Naive thymus-derived CD8-positive, alpha-beta T cell (primary cell): Measurements from ENCODE around the gene SAP25. TPM values are rescaled to one million over a fixed set of nuclear protein-coding genes. Genes with fewer than 3 reads are reported as not detected.

Experiments
- ATAC-seq, 2 donors: fragments of 150-1000 bp; cut with Tn5 transposase in 1 of 2; sonication (Bioruptor Pico), chemical (Tn5 transposase) in 1 of 2; 1 replicate in 1 of 2; 2 replicates in 1 of 2; pipeline ENCODE4 v1.10.0; 2021; ENCODE audit warnings: mild to moderate bottlenecking in 2 of 2, moderate library complexity in 2 of 2
- POLR2A ChIA-PET: fragments of 350-600 bp; sonication (Branson Sonifier 250); formaldehyde crosslinking; loops from one replicate; lab custom pipeline; 2021; ENCODE audit warnings: antibody characterized with exemption; lab: Charles Lee
- DNase-seq, 10 donors: peaks; one replicate each; pipeline versions ENCODE4 v3.0.0 to v3.0.0-alpha.2; 2020 to 2022
- H3K27ac Mint-ChIP-seq, 10 donors: one replicate each; pipeline ENCODE4 v1.8.0; 2020 to 2022; ENCODE audit warnings: mild to moderate bottlenecking in 10 of 10, mixed read lengths in 10 of 10, moderate library complexity in 4 of 10, inconsistent platforms in 1 of 10
- H3K27me3 Mint-ChIP-seq, 5 donors: one replicate each; pipeline ENCODE4 v1.8.0; 2021 to 2022; ENCODE audit warnings: mixed read lengths in 5 of 5
- H3K36me3 Mint-ChIP-seq, 3 donors: one replicate each; pipeline ENCODE4 v1.8.0; 2020 to 2022; ENCODE audit warnings: mixed read lengths in 3 of 3, mild to moderate bottlenecking in 2 of 3, inconsistent platforms in 1 of 3
- H3K4me1 Mint-ChIP-seq, 4 donors: one replicate each; pipeline ENCODE4 v1.8.0; 2021 to 2022; ENCODE audit warnings: mixed read lengths in 4 of 4
- H3K4me3 Mint-ChIP-seq, 10 donors: one replicate each; pipeline ENCODE4 v1.8.0; 2020 to 2022; ENCODE audit warnings: mild to moderate bottlenecking in 10 of 10, mixed read lengths in 10 of 10, moderate library complexity in 6 of 10, inconsistent platforms in 1 of 10
- H3K9me3 Mint-ChIP-seq, 9 donors: one replicate each; pipeline ENCODE4 v1.8.0; 2020 to 2022; ENCODE audit warnings: mixed read lengths in 9 of 9, mild to moderate bottlenecking in 3 of 9, inconsistent platforms in 1 of 9, moderate library complexity in 1 of 9
- polyA plus RNA-seq, 3 donors: library from polyadenylated mRNA; unstranded; fragments of 300-500 nt; fragmentation: Illumina TruSeq; gene quantifications; one replicate each; pipeline ENCODE4 v1.2.3, GENCODE V29; 2021
- total RNA-seq, 8 experiments: library from RNA in 2 of 8; stranded (reverse) in 2 of 8; gene quantifications; one replicate each; pipeline ENCODE4 v1.2.3 and lab custom pipeline; 2021 to 2026

SAP25 gene
- total and polyA plus RNA-seq, 5 experiments from 2014 or later, result 0.42 to 118 (median 102) TPM; not detected in 2

DNA sequence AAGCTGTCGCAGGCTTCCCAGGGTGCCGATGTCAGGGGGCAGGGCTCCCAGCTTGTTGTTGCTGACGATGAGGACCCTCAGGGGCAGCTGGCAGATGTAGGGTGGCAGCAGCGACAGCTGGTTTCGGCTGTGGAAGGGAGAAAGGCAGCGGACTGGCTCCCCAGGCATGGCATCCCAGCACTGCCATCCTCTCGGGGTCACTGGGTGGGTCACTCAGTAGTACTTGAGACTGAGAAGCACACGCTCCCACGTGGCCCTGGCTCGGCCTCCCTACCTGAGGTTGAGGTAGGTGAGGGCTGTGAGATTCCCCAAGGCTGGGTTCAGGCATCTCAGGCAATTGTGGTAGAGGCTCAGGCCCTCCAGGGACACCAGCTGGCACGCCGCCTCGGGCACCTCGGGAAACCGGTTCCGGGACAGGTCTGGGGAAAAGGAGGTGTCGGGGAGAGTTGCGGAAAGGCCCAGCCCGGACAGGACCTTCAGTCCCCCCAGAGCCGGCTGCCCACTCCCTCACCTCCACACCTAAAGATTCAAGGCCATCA, 8.4 kb upstream of the SAP25 start:
- Mint-ChIP-seq H3K27ac (peak overlapping the region in 7 of 10 donors; percentile 81 to 99 (median 97)), H3K9me3 (no peaks in the 10 kb centered on the region), H3K36me3 (peaks cover 4 to 16% (median 9%) of the 10 kb centered on the region in 3 donors), H3K4me1 (peaks cover 21 to 35% (median 29%) of the 10 kb centered on the region in 4 donors), H3K27me3 (peaks cover 0 to 3% (median 0%) of the 10 kb centered on the region in 5 donors), H3K4me3 (peak overlapping the region; percentile 41 to 100 (median 97))
- POLR2A ChIA-PET, result interaction anchor here (0.8 to 9.8 kb wide), 7 partner anchors 9 to 153 kb away, joined by 3 to 333 read pairs (median 8); partner anchors contain the start of genes GNB2, MOSPD3, SAP25 and ZCWPW1
- ATAC-seq (no peak), DNase-seq (no peak)

DNA sequence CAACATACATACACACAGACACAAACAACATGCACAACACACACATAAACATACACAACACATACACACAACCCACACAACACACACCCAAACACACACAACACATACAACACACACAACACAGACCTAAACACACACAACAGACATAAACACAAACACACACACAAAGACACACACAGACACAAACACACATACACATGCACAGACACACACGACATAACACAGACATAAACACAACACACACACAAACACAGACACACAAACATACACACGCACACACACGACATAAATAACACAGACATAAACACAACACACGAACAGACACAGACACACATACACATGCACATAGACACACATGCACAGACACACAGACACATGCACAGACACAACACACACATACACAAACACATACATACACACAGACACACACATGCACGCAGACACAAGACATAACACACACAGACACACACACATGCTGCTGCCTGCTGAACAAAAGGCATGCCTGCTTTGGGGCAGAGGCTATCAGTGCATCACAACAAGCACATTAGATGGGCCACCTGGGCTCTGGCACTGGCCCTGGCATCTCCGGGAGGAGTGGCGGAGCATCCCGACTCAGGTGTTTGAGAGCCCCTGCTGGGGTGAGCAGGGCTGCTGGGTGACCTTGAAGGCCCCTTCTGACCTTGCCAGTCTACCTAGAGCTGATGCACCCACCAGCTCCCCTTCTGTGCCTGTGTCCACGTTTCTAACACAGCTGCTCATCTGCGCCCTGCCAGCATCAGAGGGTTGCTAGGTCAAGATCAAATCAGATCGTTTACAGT, 7.0 kb upstream of the SAP25 start:
- H3K36me3 Mint-ChIP-seq, result peaks cover 4 to 29% (median 10%) of the 10 kb centered on the region in 3 donors
- peak overlapping the region in 1 of 10 donors; percentile 97 for H3K4me3 Mint-ChIP-seq
- ATAC-seq, result no peak
- H3K9me3 Mint-ChIP-seq, result no peaks in the 10 kb centered on the region
- no peak for DNase-seq
- POLR2A ChIA-PET, result interaction anchor here (1.4 to 9.8 kb wide), 4 partner anchors 12 to 152 kb away, joined by 3 to 333 read pairs (median 54); partner anchors contain the start of genes GNB2, SAP25 and ZCWPW1
- H3K4me1 Mint-ChIP-seq, result peaks cover 19 to 38% (median 30%) of the 10 kb centered on the region in 4 donors
- no peaks in the 10 kb centered on the region for H3K27me3 Mint-ChIP-seq
- no peak overlapping the region for H3K27ac Mint-ChIP-seq

DNA sequence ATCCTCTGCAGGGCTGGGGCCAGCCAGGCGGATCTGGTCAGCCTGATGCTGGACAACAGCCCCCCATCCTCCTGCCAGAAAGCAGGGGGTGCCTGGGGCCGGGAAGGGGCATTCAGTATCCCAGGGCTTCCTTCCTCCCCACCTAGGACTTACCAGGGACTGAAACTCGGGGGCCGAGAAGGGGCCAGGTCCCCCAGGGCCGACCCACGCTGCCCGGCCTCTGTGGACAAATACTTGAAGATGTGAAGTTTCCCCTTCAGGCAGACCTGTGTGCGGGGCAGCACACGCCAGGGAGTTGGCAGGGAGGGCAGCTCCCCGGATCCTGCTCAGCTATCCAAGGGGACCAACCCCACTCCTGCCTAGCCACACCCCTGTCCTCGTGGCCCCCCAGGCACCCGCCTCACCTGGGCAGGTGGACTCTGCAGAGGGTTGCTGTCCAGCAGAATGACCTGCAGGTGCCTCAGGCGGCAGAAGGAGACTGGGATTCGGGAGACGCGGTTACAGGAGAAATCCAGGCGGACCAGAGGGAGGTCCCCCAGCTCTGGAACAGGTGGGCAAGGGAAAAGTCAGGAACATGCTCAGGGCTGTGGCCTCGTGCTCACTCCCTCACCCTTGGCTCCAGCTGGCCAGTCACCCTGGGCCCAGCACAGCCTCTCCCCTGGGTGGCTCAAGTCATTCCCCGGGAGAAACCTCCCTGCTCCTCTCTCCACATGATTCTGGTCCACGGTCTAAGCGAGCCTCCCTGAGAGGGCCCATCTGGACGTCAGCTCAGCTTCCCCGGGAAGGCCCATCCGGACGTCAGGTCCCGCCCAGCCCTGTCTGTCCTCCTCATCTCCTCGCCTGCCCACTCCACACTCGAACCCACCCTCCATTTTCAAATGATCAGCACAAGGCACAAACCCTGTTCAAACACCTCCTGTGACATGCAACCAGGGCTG, 4.8 kb upstream of the SAP25 start:
- H3K9me3 Mint-ChIP-seq, result no peaks in the 10 kb centered on the region
- peak overlapping the region in 4 of 10 donors; percentile 41 to 65 (median 52) for H3K27ac Mint-ChIP-seq
- POLR2A ChIA-PET, result interaction anchor here (0.7 to 3.4 kb wide), 6 partner anchors 7 to 104 kb away, joined by 3 to 30 read pairs (median 4); partner anchors contain the start of genes FBXO24 and LRCH4
- H3K27me3 Mint-ChIP-seq, result no peaks in the 10 kb centered on the region
- peaks cover 7 to 31% (median 19%) of the 10 kb centered on the region in 4 donors for H3K4me1 Mint-ChIP-seq
- H3K4me3 Mint-ChIP-seq, result no peak overlapping the region
- H3K36me3 Mint-ChIP-seq, result peaks cover 0 to 42% (median 10%) of the 10 kb centered on the region in 3 donors
- ATAC-seq (no peak), DNase-seq (no peak)

DNA sequence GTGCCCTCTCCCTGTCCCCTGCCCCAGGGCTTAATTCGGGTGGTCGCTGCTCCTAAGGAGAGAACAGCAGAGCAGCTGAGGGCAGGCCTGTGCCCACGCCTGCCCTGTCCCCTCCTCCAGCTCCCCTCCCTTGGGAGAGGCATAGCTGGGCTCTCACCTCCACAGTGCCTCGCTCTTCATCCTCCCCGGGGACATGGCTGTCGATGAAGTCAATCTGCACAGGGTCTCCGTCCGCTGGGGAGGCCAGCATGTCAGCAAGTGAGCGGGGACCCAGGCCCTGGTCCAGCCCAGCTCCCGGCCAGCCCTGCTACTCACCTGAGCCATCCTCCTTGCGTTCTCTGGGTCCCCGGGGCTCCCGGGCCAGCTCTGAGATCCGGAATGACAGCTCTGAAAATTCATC, 3.8 kb upstream of the SAP25 start:
- Mint-ChIP-seq H3K4me3 (no peak overlapping the region), H3K27me3 (no peaks in the 10 kb centered on the region), H3K4me1 (peaks cover 3 to 25% (median 12%) of the 10 kb centered on the region in 4 donors), H3K27ac (no peak overlapping the region), H3K36me3 (peaks cover 0 to 47% (median 10%) of the 10 kb centered on the region in 3 donors), H3K9me3 (no peaks in the 10 kb centered on the region)
- DNase-seq (no peak), ATAC-seq (no peak)
- POLR2A ChIA-PET, result interaction anchor here (0.5 to 3.4 kb wide), 5 partner anchors 8 to 103 kb away, joined by 3 to 30 read pairs (median 3); partner anchors contain the start of genes FBXO24 and LRCH4

DNA sequence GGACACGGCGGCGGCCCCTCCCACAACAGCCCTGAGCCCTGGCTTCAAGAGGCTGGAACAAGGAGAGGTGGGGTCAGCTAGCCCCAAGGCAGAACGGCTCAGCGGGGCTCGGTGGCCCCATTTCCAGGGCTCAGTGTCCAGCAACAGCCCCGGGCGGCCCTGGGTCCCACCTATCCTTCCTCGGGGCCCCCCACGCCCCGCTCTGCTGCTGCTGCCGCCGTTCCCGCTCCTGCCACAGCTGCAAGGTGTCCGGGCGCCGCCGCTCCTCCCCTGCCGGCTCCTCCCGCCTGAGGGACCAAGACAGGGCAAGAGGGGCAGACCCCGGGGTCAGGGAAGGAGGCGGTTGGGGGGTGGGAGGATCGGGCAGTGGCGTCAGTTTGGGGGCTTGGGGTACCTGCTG, 3.4 kb upstream of the SAP25 start:
- POLR2A ChIA-PET, result interaction anchor here (0.5 to 3.4 kb wide), 6 partner anchors 8 to 103 kb away, joined by 3 to 30 read pairs (median 3); partner anchors contain the start of genes FBXO24 and LRCH4
- Mint-ChIP-seq H3K9me3 (no peaks in the 10 kb centered on the region), H3K4me1 (peaks cover under 1 to 26% (median 12%) of the 10 kb centered on the region in 4 donors), H3K27ac (no peak overlapping the region), H3K4me3 (no peak overlapping the region), H3K36me3 (peaks cover 0 to 49% (median 10%) of the 10 kb centered on the region in 3 donors), H3K27me3 (no peaks in the 10 kb centered on the region)
- ATAC-seq (no peak), DNase-seq (no peak)

DNA sequence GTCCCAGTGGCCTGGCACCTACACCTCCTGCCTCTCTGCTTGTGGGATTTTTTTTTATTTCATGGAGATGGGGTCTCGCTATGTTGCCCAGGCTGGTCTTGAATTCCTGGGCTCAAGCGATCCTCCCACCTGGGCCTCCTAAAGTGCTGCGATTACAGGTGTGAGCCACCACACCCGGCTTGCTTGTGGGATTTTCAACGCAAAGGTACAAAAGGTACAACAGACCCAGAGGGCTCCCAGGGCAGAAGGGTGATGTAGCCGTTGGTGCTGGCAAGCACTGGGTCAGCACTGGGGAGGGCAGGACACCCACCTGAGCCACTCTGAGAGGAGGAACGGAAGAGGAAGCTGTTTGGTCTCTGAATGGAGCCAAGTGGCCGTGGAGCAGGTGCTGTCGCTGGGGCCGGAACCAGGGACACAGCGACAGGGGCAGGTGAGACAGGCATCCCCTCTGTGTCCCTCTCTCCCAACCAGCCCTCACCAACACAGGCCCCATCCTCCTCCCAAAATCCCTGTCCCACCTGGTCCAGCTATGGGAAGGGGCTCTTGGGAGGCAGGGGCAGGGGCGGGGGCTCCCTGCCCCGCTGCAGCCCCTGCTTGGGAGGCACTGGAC, 2.8 kb upstream of the SAP25 start:
- Mint-ChIP-seq H3K9me3 (no peaks in the 10 kb centered on the region), H3K4me3 (no peak overlapping the region), H3K27ac (peak overlapping the region in 3 of 10 donors; percentile 27 to 81 (median 36)), H3K36me3 (peaks cover 0 to 48% (median 8%) of the 10 kb centered on the region in 3 donors), H3K27me3 (no peaks in the 10 kb centered on the region), H3K4me1 (peaks cover 5 to 32% (median 17%) of the 10 kb centered on the region in 4 donors)
- POLR2A ChIA-PET, result interaction anchor here (0.7 to 3.4 kb wide), 4 partner anchors 9 to 104 kb away, joined by 3 to 30 read pairs (median 3); partner anchors contain the start of genes FBXO24 and LRCH4
- no peak for ATAC-seq
- no peak for DNase-seq

DNA sequence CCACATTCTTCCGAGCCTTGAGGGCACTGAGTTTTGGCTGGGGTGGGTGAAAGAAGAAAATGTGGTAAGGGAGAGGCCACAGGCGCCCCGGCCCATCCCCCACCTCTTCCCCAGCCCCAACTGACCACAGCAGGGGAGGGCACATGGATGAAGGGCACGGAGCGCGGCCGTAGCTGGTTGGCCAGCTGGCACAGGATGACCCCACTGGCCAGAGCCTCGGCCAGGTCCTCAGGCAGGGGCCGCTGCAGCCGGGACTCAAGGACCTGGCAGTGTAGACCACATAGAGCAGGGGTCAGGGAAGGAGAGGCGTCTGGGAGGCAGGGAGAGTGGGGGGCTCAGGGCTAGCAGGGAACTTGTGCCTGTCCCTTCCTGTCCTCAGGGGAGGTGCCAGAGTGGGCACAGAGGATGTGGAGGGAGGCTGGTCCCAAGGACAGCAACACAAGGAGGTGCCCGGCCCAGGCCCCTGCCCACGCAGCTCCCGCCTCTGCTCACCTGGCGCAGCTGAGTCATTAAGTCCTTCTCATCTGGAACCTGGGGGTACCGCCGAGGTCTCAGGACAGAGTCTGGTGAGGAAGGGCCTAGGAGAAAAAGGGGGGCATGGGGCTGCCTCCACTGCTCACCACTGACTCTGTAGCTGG, 2.2 kb upstream of the SAP25 start:
- Mint-ChIP-seq H3K27ac (peak overlapping the region in 3 of 10 donors; percentile 36 to 81 (median 56)), H3K9me3 (no peaks in the 10 kb centered on the region), H3K36me3 (peaks cover 0 to 48% (median 8%) of the 10 kb centered on the region in 3 donors), H3K4me1 (peaks cover 5 to 33% (median 23%) of the 10 kb centered on the region in 4 donors), H3K27me3 (no peaks in the 10 kb centered on the region), H3K4me3 (no peak overlapping the region)
- DNase-seq (no peak), ATAC-seq (no peak)
- POLR2A ChIA-PET, result interaction anchor here (3.4 kb wide), 1 partner anchor 9 kb away, joined by 30 read pairs; the partner anchor contains the start of genes FBXO24 and LRCH4

DNA sequence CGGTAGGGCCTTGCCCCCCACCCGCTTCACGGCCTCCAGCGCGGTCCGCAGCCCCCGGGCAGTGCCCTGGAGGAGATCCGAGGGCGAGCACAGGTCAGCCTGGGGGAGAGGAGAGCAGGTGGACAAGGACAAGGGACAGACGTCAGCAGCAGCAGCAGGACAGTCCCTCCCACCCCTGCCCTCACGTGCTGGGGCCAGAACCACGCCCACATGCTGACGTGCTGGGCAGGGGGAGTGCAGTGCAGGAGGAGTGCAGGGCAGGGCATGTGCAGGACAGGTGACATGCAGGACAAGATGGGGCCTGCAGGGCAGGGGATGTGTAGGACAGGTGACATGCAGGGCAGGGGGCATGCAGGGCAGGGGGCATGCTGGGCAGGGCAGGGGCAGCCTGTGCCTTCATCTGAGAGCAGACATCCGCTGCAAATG, 1.5 kb upstream of the SAP25 start:
- H3K4me3 Mint-ChIP-seq, result no peak overlapping the region
- H3K27me3 Mint-ChIP-seq, result no peaks in the 10 kb centered on the region
- DNase-seq, result no peak
- POLR2A ChIA-PET, result interaction anchor here (1.2 to 11.9 kb wide), 3 partner anchors 10 to 64 kb away, joined by 3 to 333 read pairs (median 30); partner anchors contain the start of genes FBXO24 and LRCH4
- peaks cover 5 to 36% (median 27%) of the 10 kb centered on the region in 4 donors for H3K4me1 Mint-ChIP-seq
- H3K27ac Mint-ChIP-seq, result peak overlapping the region in 2 of 10 donors; percentile 11 to 67
- no peaks in the 10 kb centered on the region for H3K9me3 Mint-ChIP-seq
- H3K36me3 Mint-ChIP-seq, result peaks cover 0 to 48% (median 8%) of the 10 kb centered on the region in 3 donors
- no peak for ATAC-seq

DNA sequence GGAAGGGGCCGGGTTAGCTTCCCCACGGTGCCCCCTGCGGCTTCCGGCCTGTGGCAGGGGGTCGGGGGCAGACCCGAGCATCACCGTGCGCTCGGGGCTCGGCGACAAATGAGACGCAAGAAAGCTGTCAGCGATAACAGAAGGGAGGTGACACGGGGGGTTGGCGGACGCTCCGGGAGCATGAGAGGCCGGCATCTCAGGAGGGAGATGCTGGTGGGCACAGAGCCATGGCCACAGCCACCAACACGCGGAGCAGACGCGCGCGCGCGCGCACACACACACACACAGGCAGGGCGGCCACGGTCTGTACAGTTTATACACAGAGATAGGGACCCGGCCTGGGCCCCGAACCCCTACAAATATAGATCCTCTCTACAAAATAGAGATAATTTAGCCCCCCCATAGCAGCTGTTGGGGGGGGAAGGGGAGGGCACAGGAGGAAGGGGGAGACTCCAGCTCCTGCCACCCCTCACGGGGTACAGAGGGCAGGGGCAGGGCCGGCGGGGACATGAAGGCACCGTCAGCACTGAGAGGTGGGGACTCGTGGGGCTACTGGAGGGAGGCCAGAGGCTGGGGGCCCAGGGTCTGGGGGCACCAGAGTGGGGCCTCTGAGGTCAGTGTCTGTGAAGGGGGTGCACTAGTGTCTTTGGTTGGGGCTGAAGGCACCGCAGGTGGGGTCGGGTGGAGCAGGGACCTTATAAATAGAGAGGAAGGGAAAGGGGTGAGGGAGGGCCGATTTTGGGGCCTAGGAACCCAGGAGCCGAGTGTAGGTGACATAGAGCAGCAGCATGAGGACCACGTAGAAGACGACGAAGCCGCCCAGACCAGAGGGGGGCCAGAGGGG, 884 bp upstream of the SAP25 start:
- peak overlapping the region in 3 of 10 donors; percentile 11 to 57 (median 52) for H3K27ac Mint-ChIP-seq

More for the DNA sequence above, 884 bp upstream of the SAP25 start:
- ATAC-seq (no peak), DNase-seq (no peak)
- POLR2A ChIA-PET, result interaction anchor here (0.6 to 11.9 kb wide), 3 partner anchors 11 to 131 kb away, joined by 3 to 333 read pairs (median 3); partner anchors contain the start of genes FBXO24 and LRCH4
- Mint-ChIP-seq H3K4me1 (peaks cover 5 to 39% (median 28%) of the 10 kb centered on the region in 4 donors), H3K27me3 (no peaks in the 10 kb centered on the region), H3K9me3 (no peaks in the 10 kb centered on the region), H3K4me3 (peak overlapping the region in 1 of 10 donors; percentile 14), H3K36me3 (peaks cover 0 to 48% (median 6%) of the 10 kb centered on the region in 3 donors)
